Stimulated activated CD4-positive, alpha-beta T cell treated with anti-CD3 and anti-CD28 coated beads, Interleukin-4, amount 100 ng/mL, for 48 hours (primary cell): ENCODE data around the gene AMH.
"Not testable (repeated sequence)": the region's sequence is repeated elsewhere in the genome, so short reads cannot be mapped to it uniquely, and the experiment has no call there.

Source experiments
- DNase-seq, 2 donors: peaks; one replicate each; pipeline ENCODE4 v3.0.0-alpha.2; 2020; ENCODE audit warnings: low read depth in 2 of 2

Gene AMH

DNA sequence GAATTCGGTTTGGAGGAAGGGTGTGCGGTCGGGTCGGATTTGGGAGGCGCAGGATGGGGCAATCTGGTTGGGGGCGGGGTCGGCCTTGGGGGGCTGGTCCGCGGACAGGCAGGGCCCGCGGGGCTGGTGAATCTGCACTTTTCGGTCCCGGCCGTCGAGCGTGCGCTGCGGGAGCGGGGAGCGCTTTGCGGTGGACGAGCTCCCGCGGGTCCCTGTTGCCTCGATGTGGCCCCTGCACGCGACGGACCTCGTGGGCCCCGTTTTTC, 21.0 kb downstream of the AMH start:
- no peak for DNase-seq

DNA sequence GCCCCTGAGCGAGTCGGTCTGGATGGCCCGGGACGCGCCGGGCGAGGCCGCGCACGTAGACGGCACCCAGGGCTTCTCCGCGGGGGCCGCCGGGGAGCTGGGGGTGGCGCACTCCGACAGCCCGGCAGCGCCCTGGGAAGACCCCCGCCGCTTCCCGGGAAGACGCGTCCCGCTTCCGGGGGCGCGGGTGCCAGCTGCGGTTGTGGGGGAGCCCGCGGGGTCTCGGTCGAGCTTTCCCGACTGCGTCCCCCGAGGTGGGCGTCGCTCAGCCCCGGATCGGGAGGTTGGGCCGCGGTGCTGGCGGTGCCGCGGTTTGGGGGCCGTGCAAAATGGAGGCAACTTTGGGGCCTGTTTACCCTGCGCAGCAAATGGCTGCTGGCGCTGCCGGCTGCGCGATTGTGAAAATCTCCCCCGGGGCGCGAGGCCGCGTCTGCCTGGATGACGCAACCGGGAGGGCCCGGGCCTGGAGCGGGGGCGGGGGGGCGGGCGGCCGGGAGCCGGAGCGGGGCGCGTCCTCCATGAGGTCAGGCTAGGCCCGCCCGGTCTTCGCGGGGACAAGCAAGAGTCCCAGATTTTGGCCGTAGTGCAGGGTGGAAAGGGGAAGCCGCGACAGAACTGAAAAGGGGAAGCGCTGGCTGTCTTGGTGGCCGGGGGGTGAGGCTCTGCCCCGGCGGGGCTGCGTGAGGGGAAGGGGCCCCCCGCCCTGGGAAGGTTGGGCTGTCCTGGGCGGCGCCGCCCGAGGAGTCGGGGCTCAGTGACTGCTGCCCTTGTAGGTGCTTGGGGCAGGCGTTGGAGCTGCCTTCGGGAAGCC, 21.5 kb downstream of the AMH start:
- DNase-seq, result peak; percentile 60 to 67

DNA sequence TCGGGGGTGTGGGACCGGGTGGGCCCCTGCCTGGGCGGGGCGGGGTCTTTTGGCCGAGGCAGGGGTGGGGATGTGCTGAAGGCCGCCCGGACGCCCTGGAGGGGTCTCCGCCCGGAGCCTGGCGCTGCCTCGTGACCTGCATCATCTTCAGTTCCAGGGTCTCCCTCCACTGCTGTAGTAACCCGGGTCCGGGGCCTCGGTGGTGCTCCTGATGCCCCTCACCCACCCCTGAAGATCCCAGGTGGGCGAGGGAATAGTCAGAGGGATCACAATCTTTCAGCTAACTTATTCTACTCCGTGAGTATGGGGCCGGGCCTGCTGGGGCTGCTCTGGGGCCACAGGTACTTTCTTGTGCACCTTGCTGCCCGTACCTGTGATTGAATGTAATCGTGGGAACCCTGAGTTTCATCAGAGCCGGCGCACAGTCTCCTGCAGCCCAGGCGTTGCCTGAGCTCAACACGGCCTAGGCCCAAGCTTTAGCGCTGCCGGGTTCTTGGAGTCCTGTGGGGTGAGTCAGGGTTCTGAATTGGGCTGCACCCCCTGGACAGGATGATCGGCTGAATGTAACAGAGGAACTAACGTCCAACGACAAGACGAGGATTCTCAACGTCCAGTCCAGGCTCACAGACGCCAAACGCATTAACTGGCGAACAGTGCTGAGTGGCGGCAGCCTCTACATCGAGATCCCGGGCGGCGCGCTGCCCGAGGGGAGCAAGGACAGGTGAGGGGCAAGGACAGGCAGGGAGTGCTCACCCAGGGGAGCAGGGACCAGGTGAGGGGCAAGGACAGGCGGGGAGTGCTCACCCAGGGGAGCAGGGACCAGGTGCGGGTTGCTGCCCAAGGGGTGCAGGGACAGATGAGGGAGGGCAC, 22.3 kb downstream of the AMH start:
- DNase-seq, result no peak

DNA sequence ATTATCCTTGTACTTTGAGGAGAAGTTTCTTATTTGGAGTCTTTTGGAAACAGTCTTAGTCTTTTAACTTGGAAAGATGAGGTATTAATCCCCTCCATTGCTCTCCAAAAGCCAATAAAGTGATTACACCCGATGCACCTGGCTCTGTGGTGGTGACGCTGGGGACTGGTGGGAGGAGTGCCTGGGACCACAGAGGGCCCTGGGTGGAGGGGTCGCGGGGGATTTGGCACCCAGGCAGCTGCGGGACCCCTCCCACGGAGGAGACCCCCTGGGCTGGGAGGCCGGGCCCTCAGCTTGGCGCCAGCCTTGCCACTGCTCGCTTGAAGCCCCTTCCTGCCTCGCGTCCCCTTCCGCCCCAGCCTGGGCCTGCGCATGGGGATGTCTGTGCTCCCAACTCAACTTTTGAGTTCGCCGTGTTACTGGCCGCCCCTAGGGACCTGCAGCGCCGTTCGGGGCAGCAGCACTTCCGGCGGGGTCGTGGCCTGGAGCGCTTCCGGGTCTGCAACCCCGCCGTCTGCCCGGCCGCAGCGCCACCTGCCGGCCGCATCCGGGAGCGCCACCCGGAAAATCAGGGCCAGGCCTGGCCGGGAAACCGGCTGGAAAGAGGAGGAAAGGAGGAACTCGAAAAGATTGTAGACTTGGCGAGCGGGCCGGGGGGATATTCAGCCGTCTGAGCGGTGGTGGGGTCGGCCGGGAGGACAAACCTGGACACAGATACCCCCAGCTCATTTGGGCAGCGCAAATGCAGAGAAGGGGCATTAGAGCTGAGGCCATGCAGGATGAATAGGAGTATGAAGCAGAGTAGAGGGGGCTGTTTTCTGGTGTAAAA, 24.4 kb downstream of the AMH start:
- DNase-seq, result peak; percentile 72 to 75

DNA sequence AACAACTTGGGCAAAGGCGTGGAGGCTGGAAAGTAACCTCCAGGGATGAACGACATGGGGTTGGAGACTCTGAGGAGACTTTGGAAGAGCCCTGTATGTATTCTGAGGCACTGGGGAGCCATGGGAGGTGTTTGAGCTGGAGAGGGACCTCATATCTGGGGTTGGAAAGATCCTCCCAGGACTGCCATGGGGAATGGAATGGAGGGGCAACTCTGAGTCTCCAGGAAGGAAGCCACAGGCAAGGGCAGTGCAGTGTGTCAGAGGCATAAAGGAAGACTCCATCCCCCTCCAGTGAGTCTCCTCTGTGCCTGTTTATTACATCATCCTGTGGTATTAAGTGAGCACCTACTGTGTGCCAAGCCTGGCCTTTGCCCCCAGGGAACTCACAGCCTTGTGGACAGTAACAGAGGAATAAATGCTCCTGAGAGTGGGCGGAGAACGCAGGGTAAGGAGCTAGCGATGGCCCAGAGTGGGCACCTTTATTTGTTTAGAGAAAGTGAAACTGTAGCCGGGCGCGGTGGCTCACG, 25.1 kb downstream of the AMH start:
- no peak for DNase-seq

DNA sequence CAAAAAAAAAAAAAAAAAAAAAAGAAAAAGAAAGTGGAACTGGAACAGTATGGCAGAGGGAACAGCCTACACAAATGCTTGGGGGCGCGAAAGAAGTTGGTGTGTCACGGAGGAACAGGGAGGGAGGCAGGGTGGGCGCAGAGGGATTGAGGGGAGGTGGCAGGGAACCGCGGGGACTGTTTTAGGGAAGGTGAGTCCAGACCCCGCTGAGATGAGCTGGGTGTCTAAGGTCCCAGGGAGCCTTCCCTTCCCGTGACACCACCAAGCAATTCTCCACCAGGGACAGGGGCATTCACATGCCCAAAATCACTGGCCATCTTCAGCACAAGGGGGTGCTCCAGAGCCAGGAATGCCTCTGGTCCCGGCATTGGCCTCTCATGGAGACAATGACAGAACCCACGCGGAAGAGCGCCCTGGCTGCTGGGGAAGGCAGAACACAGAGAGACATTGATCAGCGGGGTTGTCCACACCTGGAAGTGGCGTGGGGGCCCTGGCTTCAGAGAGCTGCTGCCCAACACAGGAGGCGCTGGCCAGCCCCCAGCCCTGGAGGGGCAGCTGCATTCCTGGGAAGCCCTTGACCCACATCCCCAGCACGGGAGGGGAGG, 25.9 kb downstream of the AMH start:
- no peak for DNase-seq

DNA sequence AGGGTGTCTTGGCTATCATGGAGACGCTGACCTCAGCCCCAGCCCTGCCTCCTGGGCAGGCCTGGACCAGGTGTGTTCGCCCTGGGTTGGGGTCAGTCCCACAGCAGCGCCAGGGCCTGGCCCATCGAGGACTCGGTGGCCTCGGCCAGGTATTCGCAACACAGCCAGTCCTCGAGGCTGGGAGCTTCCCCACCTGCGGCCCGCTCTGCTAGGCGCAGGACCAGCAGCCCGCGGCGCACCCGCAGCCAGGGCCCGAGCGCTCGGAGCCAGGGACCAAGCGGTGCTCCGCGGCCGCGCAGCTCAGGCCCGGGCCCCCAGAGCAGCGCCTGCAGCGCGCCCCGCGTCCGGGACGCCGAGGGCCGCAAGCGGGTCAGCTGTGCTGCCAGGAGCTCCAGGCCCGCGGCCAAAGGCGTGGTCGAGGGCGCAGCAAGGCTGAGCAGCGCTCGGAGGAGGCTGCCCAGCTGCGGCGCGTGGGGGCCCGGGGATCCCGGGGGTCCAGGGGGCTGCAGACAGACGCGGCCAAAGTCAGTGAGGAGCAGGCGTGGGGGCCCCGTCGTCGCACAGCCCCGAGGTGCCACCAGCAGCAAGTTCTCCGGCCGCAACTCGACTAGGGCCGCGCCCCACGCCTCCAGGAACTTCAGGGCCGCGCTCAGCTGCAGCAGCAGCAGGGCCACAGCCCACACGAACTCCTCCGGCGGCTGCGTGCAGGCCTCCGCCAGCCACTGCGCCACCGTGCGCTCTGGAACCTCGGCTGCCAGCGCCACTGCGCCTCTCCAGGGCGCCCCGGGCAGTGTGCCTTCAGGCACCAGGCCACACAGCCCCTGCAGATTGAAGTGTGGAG, 26.7 kb downstream of the AMH start:
- no peak for DNase-seq

DNA sequence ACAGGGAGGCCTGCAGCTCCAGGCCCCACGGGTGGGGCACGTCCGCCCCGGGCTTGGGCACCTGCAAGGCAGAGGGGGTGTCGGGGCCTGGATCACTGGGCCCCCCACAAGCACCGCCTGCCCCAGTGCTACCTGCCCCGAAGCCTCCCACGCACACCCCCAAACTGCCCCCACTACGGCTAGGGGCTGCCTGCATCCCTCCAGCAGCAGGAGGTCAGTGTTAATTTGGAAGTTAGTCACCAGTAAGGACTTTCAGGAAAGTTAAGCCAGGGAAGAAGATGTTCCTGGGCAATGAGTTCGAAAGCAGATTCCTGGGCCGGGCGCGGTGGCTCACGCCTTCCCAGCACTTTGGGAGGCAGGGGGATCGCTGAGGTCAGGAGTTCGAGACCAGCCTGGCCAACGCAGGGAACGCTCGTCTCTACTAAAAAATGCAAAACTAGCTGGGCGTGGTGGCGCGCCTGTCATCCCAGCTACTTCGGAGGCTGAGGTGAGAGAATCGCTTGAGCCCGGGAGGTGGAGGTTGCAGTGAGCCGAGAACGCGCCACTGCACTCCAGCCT, 27.4 kb downstream of the AMH start:
- DNase-seq, result no peak

DNA sequence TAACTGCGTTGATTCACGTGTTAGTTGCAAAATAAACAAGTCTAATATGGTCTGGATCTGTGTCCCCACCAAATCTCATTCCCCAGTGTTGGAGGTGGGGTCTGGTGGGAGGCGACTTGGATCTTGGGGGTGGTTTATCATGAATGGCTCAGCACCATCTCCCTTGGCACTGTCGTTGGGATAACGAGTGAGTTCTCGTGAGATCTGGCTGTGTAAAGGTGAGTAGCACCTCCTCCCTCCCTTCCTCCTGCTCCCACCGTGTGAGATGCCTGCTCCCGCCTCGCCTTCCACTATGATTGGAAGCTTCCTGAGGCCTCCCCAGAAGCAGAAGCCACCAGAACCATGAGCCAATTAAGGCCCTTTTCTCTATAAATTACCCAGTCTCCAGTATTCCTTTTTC, 28.0 kb downstream of the AMH start:
- no peak for DNase-seq

DNA sequence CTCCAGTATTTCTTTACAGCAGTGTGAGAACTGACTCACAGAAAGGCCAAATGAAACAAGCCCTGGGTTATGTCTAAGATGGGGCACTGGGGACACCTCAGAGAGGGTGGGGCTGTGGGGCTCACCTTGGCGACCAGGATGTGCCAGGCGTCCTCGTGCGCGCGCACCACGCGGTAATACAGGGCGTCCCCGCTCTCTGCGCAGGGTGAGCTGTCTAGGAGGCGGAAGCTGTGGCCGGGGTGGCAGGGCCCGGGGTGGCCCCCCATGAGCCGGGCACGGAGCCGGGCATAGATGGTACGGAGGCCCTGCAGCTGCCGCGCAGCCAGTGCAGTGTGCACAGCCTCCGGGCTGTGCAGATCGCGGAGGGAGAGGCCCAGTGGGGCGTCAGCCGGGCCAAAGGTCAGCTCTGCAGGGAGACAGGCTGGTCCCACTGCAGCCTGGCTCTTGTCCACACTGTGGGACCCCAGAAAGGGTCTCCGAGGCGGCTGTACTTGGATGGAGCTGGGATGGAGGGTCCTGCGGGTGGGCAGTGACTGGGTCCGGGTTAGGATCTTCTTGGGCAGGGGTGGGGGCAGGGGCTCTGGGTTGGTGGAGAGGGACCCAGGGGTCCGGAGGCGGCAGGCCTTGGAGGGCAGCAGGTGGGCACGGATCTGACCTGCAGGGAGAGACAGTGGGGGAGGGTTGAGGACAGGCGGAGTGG, 29.5 kb downstream of the AMH start:
- DNase-seq, result no peak

DNA sequence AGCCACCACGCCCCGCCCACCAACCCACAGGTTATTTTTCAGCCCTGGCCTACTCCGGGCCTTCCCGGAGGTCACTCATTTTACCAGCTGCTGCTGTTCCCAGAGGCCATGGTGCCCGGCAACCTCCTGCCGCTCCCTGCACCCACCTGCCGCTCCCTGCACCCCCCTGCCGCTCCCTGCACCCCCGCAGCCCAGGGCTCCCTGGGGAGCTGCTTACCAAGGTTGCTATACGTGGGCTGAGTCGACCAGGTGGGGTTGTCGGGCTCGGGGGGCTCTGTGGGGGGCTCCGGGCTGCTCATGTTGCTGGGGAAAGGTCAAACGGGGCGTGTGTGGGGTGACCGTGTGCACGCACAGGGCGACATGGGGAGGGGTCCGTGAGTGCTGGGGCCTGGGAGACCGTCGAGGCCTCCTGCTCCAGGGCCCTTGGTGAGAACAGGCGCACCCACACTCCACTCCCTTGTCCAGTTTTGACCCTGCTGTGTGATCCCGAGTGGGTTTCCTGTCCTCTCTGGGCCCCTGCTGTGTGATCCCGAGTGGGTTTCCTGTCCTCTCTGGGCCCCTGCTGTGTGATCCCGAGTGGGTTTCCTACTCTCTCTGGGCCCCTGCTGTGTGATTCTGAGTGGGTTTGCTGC, 31.6 kb downstream of the AMH start:
- no peak for DNase-seq

DNA sequence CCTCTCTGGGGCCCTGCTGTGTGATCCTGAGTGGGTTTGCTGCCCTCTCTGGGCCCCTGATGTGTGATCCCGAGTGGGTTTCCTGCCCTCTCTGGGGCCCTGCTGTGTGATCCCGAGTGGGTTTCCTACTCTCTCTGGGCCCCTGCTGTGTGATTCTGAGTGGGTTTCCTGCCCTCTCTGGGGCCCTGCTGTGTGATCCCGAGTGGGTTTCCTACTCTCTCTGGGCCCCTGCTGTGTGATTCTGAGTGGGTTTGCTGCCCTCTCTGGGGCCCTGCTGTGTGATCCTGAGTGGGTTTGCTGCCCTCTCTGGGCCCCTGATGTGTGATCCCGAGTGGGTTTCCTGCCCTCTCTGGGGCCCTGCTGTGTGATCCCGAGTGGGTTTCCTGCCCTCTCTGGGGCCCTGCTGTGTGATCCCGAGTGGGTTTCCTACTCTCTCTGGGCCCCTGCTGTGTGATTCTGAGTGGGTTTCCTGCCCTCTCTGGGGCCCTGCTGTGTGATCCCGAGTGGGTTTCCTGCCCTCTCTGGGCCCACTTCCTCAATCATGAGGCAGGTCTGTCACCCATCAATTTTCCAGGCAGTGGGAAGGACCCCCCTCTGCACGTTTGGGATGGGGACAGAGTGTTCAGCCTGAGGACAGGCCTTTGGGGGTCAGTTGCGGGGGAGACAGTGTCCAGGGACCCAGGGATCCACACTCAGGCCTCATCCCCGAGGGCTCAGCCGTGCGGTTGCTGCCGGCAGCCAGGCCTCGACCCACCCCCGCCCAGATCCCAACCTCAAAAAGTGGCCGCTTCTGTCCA, 32.3 kb downstream of the AMH start:
- not testable (repeated sequence) for DNase-seq

DNA sequence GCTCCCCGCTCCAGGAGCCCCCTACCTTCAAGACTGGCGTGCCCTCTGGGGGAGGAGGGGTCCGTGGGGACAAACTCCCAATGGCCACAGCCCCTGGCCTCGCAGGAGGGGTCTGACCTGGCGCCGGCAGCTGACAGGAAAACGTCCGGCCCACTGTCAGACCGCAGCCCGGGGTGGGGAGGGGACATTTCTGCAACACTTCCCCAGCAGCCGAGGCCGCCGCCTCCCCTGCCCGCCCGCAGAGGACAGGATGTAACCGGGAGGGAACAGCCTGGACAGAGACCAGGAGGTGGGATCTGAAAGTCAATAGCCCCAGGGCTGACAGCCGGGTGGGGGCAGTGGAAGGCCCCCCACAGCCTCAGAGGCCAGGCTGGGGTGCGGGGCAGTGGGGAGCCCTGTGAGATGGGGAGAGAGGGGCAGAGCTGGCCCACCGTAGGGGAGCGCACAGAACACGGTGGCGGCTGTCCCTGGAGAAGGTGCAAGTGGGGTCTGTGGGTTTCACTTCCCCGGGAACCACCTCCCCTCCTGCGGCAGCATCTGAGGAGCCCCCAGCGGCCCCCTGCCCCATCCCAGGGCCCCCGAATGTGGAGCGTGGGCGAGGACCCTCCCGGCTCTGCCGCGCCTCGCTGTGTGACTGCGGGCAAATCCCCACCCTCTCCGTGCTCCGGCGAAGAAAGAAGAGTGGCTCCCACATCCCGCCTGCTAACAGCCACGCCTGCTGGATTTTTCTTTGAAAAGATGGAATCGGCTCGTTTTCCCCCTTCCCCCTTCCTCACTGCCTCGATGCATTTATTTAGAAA, 33.1 kb downstream of the AMH start, which contains the start of gene PEAK3:
PEAK3 (minus strand) TSS at position 114 of the 800 bp plus-strand sequence. CDS start 1,244 bp downstream, outside the sequence.
- no peak for DNase-seq

DNA sequence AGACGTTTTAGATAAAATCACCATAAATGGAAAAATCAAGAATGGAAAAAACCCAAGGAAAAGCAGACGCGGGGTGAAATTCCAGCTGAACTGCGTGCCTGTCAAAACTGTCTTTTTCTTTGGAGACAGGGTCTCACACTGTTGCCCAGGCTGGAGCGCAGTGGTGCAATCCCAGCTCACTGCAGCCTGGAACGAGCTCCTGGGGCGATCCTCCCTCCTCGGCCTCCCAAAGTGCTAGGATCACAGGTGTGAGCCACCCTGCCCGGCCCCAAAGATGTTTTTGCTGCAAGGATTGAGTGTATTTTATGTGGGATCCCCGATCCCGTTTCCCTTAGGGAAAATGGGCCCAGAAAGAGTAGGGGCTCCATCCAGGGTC, 33.7 kb downstream of the AMH start:
- DNase-seq, result no peak

DNA sequence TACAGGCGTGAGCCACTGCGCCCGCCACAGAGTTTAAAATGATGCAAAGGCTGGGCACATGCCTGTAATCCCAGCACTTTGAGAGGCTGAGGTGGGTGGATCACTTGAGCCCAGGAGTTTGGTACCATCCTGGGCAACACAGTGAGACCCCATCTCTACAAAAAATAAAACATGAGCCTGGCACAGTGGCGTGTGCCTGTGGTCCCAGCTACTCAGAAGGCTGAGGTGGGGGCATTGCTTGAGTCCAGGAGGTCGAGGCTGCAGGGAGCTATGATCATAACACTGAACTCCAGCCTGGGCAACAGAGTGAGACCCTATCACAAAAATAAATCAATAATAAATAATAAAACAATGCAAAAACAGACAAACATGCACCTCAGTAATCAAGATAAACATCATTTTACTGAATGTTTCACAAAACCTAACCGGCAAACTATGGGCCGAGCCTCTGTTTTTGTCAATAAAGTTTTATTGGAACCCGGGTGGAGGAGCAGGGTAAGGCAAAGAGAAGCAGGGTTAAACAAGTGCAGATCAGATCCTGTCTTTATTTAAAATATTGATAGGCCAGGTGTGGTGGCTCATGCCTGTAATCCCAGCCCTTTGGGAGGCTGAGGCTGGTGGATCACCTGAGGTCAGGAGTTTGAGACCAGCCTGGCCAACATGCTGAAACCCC, 34.8 kb downstream of the AMH start:
- DNase-seq, result no peak

DNA sequence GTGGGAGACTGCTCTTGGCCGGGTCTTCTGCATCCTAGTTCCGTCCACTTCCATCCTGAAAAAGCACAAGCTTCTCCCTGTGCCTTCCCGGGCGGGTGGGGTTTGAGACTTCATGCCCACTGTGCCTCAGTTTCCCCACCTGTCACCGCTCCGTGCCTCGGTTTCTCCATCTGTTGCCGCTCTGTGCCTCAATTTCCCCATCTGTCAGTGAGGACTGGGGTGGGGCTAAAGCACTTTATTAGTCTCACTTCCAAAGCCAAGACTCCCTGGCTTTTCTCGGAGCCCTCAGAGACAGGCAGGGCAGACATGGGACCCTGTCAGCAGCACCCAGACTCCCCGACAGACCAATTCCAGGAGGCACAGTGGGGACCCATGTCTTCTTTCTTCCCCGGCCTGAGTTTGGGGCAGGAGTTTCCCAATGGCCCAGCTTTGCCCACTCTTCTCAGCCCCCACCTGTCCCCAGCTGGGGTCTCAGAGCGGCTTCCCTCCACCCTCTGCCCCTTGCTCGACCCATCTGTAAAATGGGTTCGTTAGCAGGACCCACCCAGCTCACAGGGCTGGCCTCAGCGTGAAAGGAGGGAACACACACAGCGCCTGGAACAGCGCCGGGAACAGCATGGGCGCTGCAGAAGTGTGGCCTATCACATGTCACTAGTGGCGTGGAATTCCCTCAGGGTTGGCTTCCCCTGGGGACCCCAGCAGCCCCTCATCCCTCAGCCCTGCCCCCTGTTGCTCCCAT, 37.4 kb downstream of the AMH start:
- DNase-seq, result no peak
